ENCODE data around the gene CSMD2.

Gene CSMD2

GRCh38 chr1:33465316-33465715 is 699.7 kb downstream of the CSMD2 start:
- Mint-ChIP-seq H3K4me1 (peaks cover 6% of the 10 kb centered on the region), H3K27ac (no peak overlapping the region), H3K36me3 (ENCODE audit: low read depth) (no peaks in the 10 kb centered on the region), H3K4me3 (no peak overlapping the region), H3K9me3 (no peaks in the 10 kb centered on the region), H3K27me3 (no peaks in the 10 kb centered on the region)
- no peak for ATAC-seq
- no peak for DNase-seq

- Mint-ChIP-seq H3K9me3 (no peaks in the 10 kb centered on the region), H3K36me3 (ENCODE audit: low read depth) (no peaks in the 10 kb centered on the region), H3K4me1 (peaks cover 10% of the 10 kb centered on the region), H3K27ac (no peak overlapping the region), H3K27me3 (no peaks in the 10 kb centered on the region), H3K4me3 (no peak overlapping the region)
- ATAC-seq (no peak), DNase-seq (no peak)
Measured at GRCh38 chr1:33464552-33464951, 700.5 kb downstream of the CSMD2 start.
